Gastrocnemius medialis (tissue), 4 donors: ENCODE results near the gene BEX3.

Experiments used
- POLR2A ChIP-seq, 2 donors: fragments of 450-650 bp; IDR thresholded peaks; one replicate each; pipeline ENCODE4 v1.6.1; 2017; ENCODE audit warnings: antibody characterized with exemption in 2 of 2, mild to moderate bottlenecking in 2 of 2, moderate library complexity in 2 of 2
- TF ChIP-seq, protein P1 (sequence below), 5 experiments: fragments of 450-650 bp in 3 of 5; fragments of 200-600 bp in 2 of 5; sonication (generic) in 2 of 5; IDR thresholded peaks in 4 of 5; conservative IDR thresholded peaks in 1 of 5; 1 replicate in 4 of 5; 2 replicates in 1 of 5; pipeline ENCODE4 v1.5.1; 2016 to 2019; ENCODE audit warnings: antibody characterized with exemption in 5 of 5, mild to moderate bottlenecking in 3 of 5, moderate library complexity in 3 of 5

DNA sequence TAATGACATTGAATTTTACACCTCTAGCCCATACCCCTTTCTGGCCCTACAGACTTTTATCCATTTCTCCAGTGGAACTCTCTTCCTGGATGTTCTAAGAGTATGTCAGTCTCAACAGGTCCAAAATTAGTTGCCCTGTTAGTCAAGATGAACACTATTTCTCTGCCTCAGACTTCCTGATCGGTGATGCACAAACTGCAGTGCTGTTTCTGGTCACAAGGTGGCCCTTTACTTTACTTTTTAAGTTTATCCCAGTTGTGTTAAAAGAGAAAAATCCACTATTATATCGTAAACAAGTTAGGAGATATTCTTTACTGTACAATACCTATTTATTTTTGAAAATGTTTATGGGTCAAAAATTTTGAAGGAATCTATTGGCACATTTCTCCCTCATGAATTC is 33.2 kb upstream of the BEX3 start:
- TF ChIP-seq, protein P1, sequence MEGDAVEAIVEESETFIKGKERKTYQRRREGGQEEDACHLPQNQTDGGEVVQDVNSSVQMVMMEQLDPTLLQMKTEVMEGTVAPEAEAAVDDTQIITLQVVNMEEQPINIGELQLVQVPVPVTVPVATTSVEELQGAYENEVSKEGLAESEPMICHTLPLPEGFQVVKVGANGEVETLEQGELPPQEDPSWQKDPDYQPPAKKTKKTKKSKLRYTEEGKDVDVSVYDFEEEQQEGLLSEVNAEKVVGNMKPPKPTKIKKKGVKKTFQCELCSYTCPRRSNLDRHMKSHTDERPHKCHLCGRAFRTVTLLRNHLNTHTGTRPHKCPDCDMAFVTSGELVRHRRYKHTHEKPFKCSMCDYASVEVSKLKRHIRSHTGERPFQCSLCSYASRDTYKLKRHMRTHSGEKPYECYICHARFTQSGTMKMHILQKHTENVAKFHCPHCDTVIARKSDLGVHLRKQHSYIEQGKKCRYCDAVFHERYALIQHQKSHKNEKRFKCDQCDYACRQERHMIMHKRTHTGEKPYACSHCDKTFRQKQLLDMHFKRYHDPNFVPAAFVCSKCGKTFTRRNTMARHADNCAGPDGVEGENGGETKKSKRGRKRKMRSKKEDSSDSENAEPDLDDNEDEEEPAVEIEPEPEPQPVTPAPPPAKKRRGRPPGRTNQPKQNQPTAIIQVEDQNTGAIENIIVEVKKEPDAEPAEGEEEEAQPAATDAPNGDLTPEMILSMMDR (IDR thresholded peaks at IDR 0.05 in 4 of 5, conservative IDR thresholded peaks at IDR 0.05 in 1 of 5), result peak in 4 of 5 experiments; percentile 33 to 46 (median 38)
- TF ChIP-seq POLR2A (IDR thresholded peaks at IDR 0.05), result no peak
